ENCODE results near the gene CDC42EP3.

- no peak for TF ChIP-seq CTCF (conservative IDR thresholded peaks at IDR 0.05; ENCODE audit: low read depth in 2 of 2)
- TF ChIP-seq STAT1 (IDR thresholded peaks at IDR 0.05; ENCODE audit: unreplicated experiment): no peak
- TF ChIP-seq POLR2AphosphoS5 (IDR thresholded peaks at IDR 0.05; ENCODE audit: low read depth): no peak
- no peak for TF ChIP-seq ZNF462 (CRISPR knock-in tag; IDR thresholded peaks at IDR 0.05)
- no peak for TF ChIP-seq EZH2 (IDR thresholded peaks at IDR 0.05; ENCODE audit: low read depth, unreplicated experiment)
- TF ChIP-seq NANOG (IDR thresholded peaks at IDR 0.05; ENCODE audit: borderline replicate concordance): no peak
- TF ChIP-seq REST (IDR thresholded peaks at IDR 0.05; ENCODE audit: unreplicated experiment): no peak
- TF ChIP-seq CREB1 (CRISPR knock-in tag; IDR thresholded peaks at IDR 0.05; ENCODE audit: low read depth): no peak
- no peak for TF ChIP-seq JUNB (IDR thresholded peaks at IDR 0.05; ENCODE audit: unreplicated experiment)
Measured at GRCh38 chr2:37657471-37657870, 14.0 kb downstream of the CDC42EP3 start.
